Activated CD4-positive, CD25-positive, alpha-beta regulatory T cell treated with anti-CD3 and anti-CD28 coated beads, Interleukin-2, amount 50 U/mL, for 16 hours (primary cell): ENCODE results near the gene SLC29A2.

Source experiments
- DNase-seq: peaks from one replicate; pipeline ENCODE4 v3.0.0-alpha.2; 2020; ENCODE audit warnings: low read depth, low spot score

SLC29A2 gene

GRCh38 chr11:66371627-66372415 lies at the start of gene SLC29A2:
Gene SLC29A2, minus strand, starts transcription at chr11:66371760. Its CDS starts 169 bp downstream, at chr11:66371591.
- DNase-seq = peak; percentile 48

- no peak for DNase-seq
Observed at GRCh38 chr11:66420671-66421476, 49.3 kb upstream of the SLC29A2 start, which contains the start of gene NPAS4. Gene NPAS4, plus strand, starts transcription at chr11:66421035. Its CDS starts 145 bp downstream, at chr11:66421180.

- DNase-seq = no peak
Observed at GRCh38 chr11:66419825-66420224, 48.3 kb upstream of the SLC29A2 start.

- no peak for DNase-seq
Observed at GRCh38 chr11:66418986-66419308, 47.4 kb upstream of the SLC29A2 start.

GRCh38 chr11:66418168-66418985 lies 46.8 kb upstream of the SLC29A2 start:
- DNase-seq = peak; percentile 23

GRCh38 chr11:66417000-66417399 lies 45.4 kb upstream of the SLC29A2 start:
- DNase-seq = no peak

GRCh38 chr11:66415423-66415822 lies 43.9 kb upstream of the SLC29A2 start:
- DNase-seq = no peak

GRCh38 chr11:66414120-66414934 lies 42.8 kb upstream of the SLC29A2 start:
- DNase-seq = no peak

- no peak for DNase-seq
Observed at GRCh38 chr11:66413167-66413566, 41.6 kb upstream of the SLC29A2 start.

GRCh38 chr11:66412110-66412509 lies 40.5 kb upstream of the SLC29A2 start:
- DNase-seq = no peak

- DNase-seq = no peak
Observed at GRCh38 chr11:66411323-66411722, 39.8 kb upstream of the SLC29A2 start.

- DNase-seq = no peak
Observed at GRCh38 chr11:66410191-66410590, 38.6 kb upstream of the SLC29A2 start.

- DNase-seq = no peak
Observed at GRCh38 chr11:66409226-66409625, 37.7 kb upstream of the SLC29A2 start.

GRCh38 chr11:66408488-66409214 lies 37.1 kb upstream of the SLC29A2 start:
- DNase-seq = peak; percentile 85

GRCh38 chr11:66407651-66408050 lies 36.1 kb upstream of the SLC29A2 start:
- no peak for DNase-seq

GRCh38 chr11:66393954-66394353 lies 22.4 kb upstream of the SLC29A2 start:
- DNase-seq = no peak

- no peak for DNase-seq
Observed at GRCh38 chr11:66391322-66391721, 19.8 kb upstream of the SLC29A2 start.

GRCh38 chr11:66388780-66389386 lies 17.3 kb upstream of the SLC29A2 start:
- peak; percentile 31 for DNase-seq

GRCh38 chr11:66386171-66387069 lies 14.9 kb upstream of the SLC29A2 start:
- peak; percentile 73 for DNase-seq
